ENCODE data around the gene SMYD3.

The SMYD3 gene

GRCh38 chr1:246297279-246298265 lies 209.5 kb downstream of the SMYD3 start:
- no peak for DNase-seq (ENCODE audit: low spot score)

DNA sequence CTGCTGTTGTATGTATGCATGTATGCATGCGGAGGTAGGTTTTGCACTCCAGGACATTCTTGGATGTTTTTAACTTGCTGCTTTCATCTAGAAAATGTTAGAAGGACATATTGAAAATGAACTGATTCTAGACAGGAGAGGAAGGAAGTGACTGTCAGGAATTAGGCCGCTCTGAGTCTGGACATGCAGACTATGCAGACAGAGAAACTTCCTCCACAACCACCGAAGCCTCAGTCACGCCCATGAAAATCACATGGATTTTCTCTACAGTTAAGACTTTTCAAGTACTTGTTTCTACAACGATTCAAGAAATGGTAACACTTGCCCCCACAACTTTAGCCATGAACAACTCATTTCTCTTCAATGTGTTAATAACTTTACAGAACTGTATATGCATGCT lies 211.1 kb downstream of the SMYD3 start:
- no peak for DNase-seq (ENCODE audit: low spot score)
- no peak for TF ChIP-seq CTCF (IDR thresholded peaks at IDR 0.05)
- Histone ChIP-seq H3K4me3 (no peak overlapping the region), H3K27ac (no peak overlapping the region)

More at GRCh38 chr1:246297279-246298265, 209.5 kb downstream of the SMYD3 start:
- TF ChIP-seq CTCF (IDR thresholded peaks at IDR 0.05): no peak
- no peak overlapping the region for H3K27ac ChIP-seq
- H3K4me3 ChIP-seq: no peak overlapping the region

DNA sequence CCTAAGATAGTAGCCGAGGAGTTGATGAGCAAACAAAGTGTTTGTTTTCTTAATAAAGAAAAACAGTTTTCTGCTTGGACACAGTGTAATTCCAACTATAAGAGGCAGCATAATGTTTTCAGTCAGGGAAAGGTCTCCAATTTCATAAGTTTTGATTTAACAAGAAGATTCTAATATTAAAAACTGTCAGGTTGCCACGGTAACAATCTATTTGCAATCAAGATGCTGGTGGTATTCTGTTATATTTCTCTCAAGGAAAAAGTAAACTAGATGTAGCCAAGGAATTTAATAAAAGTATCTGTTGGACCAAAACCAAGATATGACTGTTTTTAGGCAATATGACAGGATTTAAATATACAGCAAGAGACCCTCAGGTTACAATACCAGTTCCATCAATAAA lies 211.7 kb downstream of the SMYD3 start:
- no peak for DNase-seq (ENCODE audit: low spot score)
- no peak overlapping the region for H3K4me3 ChIP-seq
- TF ChIP-seq CTCF (IDR thresholded peaks at IDR 0.05): no peak
- H3K27ac ChIP-seq: no peak overlapping the region

GRCh38 chr1:246294263-246294662 lies 212.8 kb downstream of the SMYD3 start:
- Histone ChIP-seq H3K4me3 (no peak overlapping the region), H3K27ac (no peak overlapping the region)
- no peak for DNase-seq (ENCODE audit: low spot score)
- no peak for TF ChIP-seq CTCF (IDR thresholded peaks at IDR 0.05)

GRCh38 chr1:246293366-246294121 lies 213.5 kb downstream of the SMYD3 start:
- DNase-seq (ENCODE audit: low spot score): no peak
- Histone ChIP-seq H3K4me3 (no peak overlapping the region), H3K27ac (no peak overlapping the region)
- TF ChIP-seq CTCF (IDR thresholded peaks at IDR 0.05): no peak

DNA sequence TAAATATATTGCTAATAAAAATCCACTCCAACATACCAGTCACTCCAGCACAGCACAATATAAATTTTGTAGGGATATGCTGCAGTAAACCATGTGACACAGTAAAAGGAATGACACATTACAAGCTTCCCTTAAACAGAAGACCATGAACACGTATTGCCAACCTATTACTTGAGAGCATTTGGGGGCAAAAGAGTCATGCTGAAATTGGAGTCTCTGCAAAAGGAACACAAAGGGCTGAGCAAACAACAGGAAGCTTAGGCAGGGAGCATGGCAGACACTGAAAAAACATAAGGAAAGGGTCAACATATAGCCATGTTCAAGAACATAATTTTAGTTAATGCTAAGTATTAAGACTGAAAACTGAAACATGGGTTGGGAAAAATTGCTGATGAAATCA lies 214.5 kb downstream of the SMYD3 start:
- no peak for TF ChIP-seq CTCF (IDR thresholded peaks at IDR 0.05)
- Histone ChIP-seq H3K4me3 (no peak overlapping the region), H3K27ac (no peak overlapping the region)
- no peak for DNase-seq (ENCODE audit: low spot score)

All from coronary artery (tissue), 2 donors.